Measurements from ENCODE around the gene ASB1. TPM values are rescaled to one million over a fixed set of nuclear protein-coding genes. Genes with fewer than 3 reads are reported as not detected.

ASB1 gene
- total RNA-seq, 1 donor from 2014 or later, result 57.5 TPM

GRCh38 chr2:238483021-238483420 is 56.3 kb downstream of the ASB1 start:
- intact Hi-C loops (cut with DNase I), result no loop called here
- no peak for DNase-seq (ENCODE audit: missing footprints)
- no peak for ATAC-seq

GRCh38 chr2:238483656-238484055 is 56.9 kb downstream of the ASB1 start:
- intact Hi-C loops (cut with DNase I), result no loop called here
- ATAC-seq (no peak), DNase-seq (ENCODE audit: missing footprints) (no peak)

- ATAC-seq (no peak), DNase-seq (ENCODE audit: missing footprints) (no peak)
- intact Hi-C loops (cut with DNase I), result no loop called here
Observed at GRCh38 chr2:238484522-238485452, 58.1 kb downstream of the ASB1 start.

GRCh38 chr2:238486123-238486848 is 59.6 kb downstream of the ASB1 start:
- no peak for ATAC-seq
- intact Hi-C loops (cut with DNase I), result no loop called here
- DNase-seq (ENCODE audit: missing footprints), result no peak

GRCh38 chr2:238487134-238487533 is 60.4 kb downstream of the ASB1 start:
- DNase-seq (ENCODE audit: missing footprints) (no peak), ATAC-seq (no peak)
- intact Hi-C loops (cut with DNase I), result no loop called here

GRCh38 chr2:238487652-238488346 is 61.1 kb downstream of the ASB1 start:
- no peak for ATAC-seq
- intact Hi-C loops (cut with DNase I), result no loop called here
- DNase-seq (ENCODE audit: missing footprints), result no peak

GRCh38 chr2:238488347-238488826 is 61.7 kb downstream of the ASB1 start:
- intact Hi-C loops (cut with DNase I), result no loop called here
- DNase-seq (ENCODE audit: missing footprints) (no peak), ATAC-seq (no peak)

GRCh38 chr2:238489431-238489830 is 62.7 kb downstream of the ASB1 start:
- DNase-seq (ENCODE audit: missing footprints), result no peak

GRCh38 chr2:238489896-238490295 is 63.2 kb downstream of the ASB1 start:
- intact Hi-C loops (cut with DNase I), result no loop called here
- ATAC-seq (no peak), DNase-seq (ENCODE audit: missing footprints) (no peak)

More at GRCh38 chr2:238489431-238489830, 62.7 kb downstream of the ASB1 start:
- no peak for ATAC-seq
- intact Hi-C loops (cut with DNase I), result no loop called here

GRCh38 chr2:238492840-238493239 is 66.1 kb downstream of the ASB1 start:
- ATAC-seq (no peak), DNase-seq (ENCODE audit: missing footprints) (no peak)
- intact Hi-C loops (cut with DNase I), result no loop called here

- ATAC-seq (no peak), DNase-seq (ENCODE audit: missing footprints) (no peak)
- intact Hi-C loops (cut with DNase I), result no loop called here
Observed at GRCh38 chr2:238493411-238493810, 66.7 kb downstream of the ASB1 start.

- DNase-seq (ENCODE audit: missing footprints) (no peak), ATAC-seq (no peak)
- intact Hi-C loops (cut with DNase I), result no loop called here
Observed at GRCh38 chr2:238493880-238494572, 67.3 kb downstream of the ASB1 start.

- intact Hi-C loops (cut with DNase I), result no loop called here
- ATAC-seq, result no peak
- no peak for DNase-seq (ENCODE audit: missing footprints)
Observed at GRCh38 chr2:238494573-238494961, 67.8 kb downstream of the ASB1 start.

- intact Hi-C loops (cut with DNase I), result no loop called here
- no peak for DNase-seq (ENCODE audit: missing footprints)
Observed at GRCh38 chr2:238495422-238495821, 68.7 kb downstream of the ASB1 start.

GRCh38 chr2:238496756-238497609 is 70.3 kb downstream of the ASB1 start:
- ATAC-seq (no peak), DNase-seq (ENCODE audit: missing footprints) (no peak)

More at GRCh38 chr2:238495422-238495821, 68.7 kb downstream of the ASB1 start:
- no peak for ATAC-seq

GRCh38 chr2:238497610-238498005 is 70.9 kb downstream of the ASB1 start:
- ATAC-seq, result no peak
- intact Hi-C loops (cut with DNase I), result no loop called here
- DNase-seq (ENCODE audit: missing footprints), result no peak

More at GRCh38 chr2:238496756-238497609, 70.3 kb downstream of the ASB1 start:
- intact Hi-C loops (cut with DNase I), result no loop called here

GRCh38 chr2:238498188-238498587 is 71.5 kb downstream of the ASB1 start:
- ATAC-seq, result no peak
- no peak for DNase-seq (ENCODE audit: missing footprints)
- intact Hi-C loops (cut with DNase I), result no loop called here
